ENCODE results near the gene GIMAP5. TPM values are rescaled to one million over a fixed set of nuclear protein-coding genes. Genes with fewer than 3 reads are reported as not detected.
A peak's percentile ranks its signal among the peaks of the same experiment; 100 is the strongest.
"Not testable (repeated sequence)": the region's sequence is repeated elsewhere in the genome, so short reads cannot be mapped to it uniquely, and the experiment has no call there.

The GIMAP5 gene
- polyA plus RNA-seq, 4 donors = 3.2 to 7.0 (median 3.9) TPM

DNA sequence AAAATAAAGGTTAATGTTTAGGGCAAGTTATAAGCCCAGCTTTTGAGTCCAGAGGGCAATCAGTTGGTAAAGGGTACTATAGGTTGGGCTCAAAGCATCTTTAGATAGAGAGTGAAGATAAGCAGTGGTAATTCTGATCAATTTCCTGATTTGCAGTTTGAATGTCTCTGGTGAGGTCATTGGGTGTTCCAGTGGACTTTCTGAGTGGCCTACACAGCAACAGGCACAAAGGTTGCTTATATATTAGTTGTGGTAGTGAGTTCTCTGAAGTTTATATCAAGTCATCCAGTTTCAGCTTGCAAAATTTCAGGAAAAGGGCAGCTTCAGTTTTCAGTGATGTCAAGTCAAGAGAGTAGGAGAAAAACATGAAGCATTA is 29.1 kb downstream of the GIMAP5 start:
- DNase-seq (ENCODE audit: low read depth in 4 of 4, low spot score in 3 of 4) = no peak

DNA sequence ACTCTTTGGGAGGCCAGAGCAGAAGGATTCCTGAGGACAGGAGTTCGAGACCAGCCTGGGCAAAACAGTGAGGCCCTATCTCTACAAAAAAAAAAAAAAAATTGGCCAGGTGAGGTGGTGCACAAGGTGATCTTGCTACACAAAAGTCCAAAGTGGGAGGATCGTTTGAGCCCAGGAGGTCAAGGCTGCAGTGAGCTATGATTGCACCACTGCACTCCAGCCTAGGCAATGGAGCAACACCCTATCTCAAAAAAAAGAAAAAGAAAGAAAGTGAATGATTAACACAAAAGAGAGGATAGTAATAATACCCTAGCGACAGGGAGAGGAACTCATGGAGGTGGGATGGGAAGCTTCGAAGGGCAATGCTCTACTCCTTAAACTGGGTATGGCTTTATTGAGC is 32.5 kb downstream of the GIMAP5 start:
- no peak for DNase-seq (ENCODE audit: low read depth in 4 of 4, low spot score in 3 of 4)

DNA sequence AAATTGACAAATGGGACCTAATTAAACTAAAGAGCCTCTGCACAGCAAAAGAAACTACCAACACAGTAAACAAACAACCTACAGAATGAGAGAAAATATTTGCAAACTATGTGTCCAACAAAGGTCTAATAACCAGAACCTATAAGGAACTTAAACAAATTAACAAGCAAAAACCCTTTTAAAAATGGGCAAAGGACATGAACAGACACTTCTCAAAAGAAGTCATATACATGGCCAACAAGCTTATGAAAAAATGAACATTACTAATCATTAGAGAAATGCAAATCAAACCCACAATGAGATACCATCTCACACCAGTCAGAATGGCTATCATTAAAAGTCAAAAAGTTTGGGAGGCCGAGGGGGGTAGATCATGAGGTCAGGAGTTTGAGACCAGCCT is 36.9 kb downstream of the GIMAP5 start:
- DNase-seq (ENCODE audit: low read depth in 4 of 4, low spot score in 3 of 4) = not testable (repeated sequence)

DNA sequence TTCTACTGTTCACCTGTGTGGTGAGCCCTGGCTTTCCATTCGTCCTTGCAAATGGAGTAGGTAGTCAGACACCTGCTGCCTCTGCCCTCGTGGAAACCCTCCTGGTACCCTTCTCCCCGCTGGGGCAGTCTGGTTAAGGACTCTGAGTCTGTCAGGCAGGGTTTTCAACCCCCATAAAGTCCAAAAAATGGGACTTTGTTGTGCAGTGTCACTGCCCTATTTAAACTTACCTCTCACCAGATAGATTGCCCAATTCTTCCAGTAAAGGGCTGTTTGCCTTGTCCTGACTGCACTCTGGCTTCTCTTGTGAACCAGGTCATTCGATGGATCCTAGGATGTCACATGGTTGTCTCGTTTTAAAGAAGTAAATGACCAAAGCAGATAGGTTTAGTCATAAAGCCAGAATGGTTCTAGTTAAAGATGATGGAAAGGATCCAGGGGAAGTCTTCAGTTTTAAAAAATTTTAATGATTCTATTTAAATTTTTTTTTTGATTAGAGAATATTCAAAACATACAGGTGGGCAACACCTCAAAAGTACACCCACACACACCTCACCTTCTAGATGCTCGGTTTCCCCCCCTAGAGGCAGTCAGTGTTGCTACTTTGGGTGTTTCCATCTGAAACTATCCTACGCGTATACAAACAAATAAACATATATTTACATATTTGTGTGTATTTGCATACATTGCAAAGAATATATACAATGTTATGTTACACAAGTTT is 41.0 kb downstream of the GIMAP5 start:
- no peak for DNase-seq (ENCODE audit: low read depth in 4 of 4, low spot score in 3 of 4)

GRCh38 chr7:150778738-150779301 is 41.6 kb downstream of the GIMAP5 start:
- peak in 3 of 4 donors; percentile 61 to 64 (median 61) for DNase-seq (ENCODE audit: low read depth in 4 of 4, low spot score in 3 of 4)

GRCh38 chr7:150780292-150780691 is 43.1 kb downstream of the GIMAP5 start:
- DNase-seq (ENCODE audit: low read depth in 4 of 4, low spot score in 3 of 4) = no peak

DNA sequence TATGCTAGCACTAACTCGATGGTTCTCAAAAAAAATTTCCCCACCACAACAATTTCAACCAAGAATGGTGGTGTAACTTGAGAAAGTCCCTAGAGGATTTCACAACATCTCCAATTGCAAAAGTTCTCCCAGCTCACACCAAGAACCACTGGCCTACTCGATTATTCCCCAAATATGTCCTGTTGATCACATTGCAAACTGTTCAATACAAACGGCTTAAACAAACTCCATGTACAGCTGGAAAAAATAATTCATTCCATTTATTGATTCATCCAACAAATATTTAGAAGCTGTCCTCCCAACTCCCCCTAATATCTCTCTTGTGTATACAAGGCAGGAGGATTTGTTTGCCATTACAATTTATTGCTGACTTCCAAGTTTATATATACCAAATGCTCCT is 43.9 kb downstream of the GIMAP5 start:
- no peak for DNase-seq (ENCODE audit: low read depth in 4 of 4, low spot score in 3 of 4)

DNA sequence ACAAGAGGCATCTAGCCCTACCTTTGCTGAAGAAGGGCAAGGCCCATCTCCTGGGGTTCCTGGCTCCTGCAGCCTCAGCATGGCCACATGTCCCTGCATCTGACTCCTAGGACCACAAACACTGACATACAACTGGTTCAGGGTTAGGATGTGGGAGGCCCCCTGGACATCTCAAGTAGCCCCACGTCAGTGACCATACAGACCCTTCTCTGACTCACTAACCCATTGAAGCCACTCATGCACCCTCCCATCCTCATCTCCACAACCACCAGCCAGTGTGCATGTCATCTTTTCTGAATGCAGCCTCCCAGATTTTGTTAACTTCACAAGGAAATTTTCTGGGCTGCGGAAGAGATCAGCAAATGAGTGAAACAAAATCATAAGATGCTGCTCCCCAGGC is 44.7 kb downstream of the GIMAP5 start:
- no peak for DNase-seq (ENCODE audit: low read depth in 4 of 4, low spot score in 3 of 4)

DNA sequence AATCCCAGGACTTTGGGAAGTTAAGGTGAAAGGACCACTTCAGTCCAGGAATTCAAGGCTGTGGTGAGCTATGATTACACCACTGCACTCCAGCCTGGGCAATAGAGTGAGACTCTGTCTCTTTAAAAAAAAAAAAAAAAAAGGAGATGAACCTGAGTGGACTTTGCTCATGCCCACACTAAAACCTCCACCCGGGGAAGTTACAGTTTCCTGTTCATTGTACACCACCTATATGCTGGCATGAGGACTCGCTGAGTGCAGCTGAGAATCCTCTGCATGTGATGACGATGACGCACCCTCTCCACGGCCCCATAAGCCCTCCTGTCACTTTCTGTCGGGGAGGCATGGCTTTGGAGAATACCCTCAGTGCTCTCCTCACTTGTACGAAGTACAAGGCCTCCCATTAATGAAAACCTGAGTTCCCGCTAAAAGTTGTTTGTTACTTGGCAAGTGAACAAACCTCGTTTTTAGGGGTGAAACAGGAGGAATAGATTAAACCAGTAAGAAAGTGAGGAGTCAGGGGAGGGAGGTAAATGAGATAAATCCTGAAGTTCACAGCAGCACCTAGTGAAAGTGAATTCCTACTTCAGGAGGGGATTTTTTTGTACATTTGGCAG is 47.0 kb downstream of the GIMAP5 start:
- DNase-seq (ENCODE audit: low read depth in 4 of 4, low spot score in 3 of 4) = no peak

- no peak for DNase-seq (ENCODE audit: low read depth in 4 of 4, low spot score in 3 of 4)
Observed at GRCh38 chr7:150784954-150785353, 47.7 kb downstream of the GIMAP5 start.

- DNase-seq (ENCODE audit: low read depth in 4 of 4, low spot score in 3 of 4) = no peak
Observed at GRCh38 chr7:150787321-150788281, 50.4 kb downstream of the GIMAP5 start.

DNA sequence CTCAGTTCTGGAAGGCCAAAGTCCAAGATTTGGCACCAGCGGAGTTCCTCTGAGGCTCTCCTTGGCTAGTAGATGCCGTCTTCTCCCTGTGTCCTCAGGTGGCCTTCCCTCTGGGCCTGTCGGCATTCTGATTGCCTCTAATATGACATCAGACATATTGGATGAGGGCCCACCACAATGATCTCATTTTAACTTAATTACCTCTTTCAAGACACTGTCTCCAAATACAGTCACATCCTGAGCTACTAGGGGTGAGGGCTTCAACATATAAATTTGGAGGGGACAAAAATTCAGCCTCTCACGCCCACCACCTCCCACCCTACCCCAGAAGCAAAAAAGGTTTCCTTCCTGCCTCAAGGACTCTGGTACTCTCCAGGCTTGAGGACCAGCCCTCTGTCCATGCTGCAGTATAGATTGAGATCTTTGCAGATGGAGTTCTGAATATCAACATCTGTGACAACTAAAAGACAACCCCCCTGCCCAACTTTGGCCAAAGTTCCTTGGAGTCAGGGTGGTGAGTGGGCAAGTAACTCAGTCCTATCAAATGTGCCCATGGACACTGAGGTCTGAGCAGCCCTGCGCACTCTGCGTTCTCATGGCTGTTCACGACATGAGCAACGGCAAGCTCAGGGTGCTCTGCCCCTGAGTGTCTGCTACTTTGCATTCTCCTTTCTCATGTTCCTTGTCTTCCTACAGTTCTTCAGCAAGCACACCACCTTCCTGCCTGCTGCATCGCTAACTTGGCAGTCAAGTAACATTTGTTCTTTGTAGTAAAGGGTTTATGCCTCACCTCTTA is 51.5 kb downstream of the GIMAP5 start:
- DNase-seq (ENCODE audit: low read depth in 4 of 4, low spot score in 3 of 4) = no peak

DNA sequence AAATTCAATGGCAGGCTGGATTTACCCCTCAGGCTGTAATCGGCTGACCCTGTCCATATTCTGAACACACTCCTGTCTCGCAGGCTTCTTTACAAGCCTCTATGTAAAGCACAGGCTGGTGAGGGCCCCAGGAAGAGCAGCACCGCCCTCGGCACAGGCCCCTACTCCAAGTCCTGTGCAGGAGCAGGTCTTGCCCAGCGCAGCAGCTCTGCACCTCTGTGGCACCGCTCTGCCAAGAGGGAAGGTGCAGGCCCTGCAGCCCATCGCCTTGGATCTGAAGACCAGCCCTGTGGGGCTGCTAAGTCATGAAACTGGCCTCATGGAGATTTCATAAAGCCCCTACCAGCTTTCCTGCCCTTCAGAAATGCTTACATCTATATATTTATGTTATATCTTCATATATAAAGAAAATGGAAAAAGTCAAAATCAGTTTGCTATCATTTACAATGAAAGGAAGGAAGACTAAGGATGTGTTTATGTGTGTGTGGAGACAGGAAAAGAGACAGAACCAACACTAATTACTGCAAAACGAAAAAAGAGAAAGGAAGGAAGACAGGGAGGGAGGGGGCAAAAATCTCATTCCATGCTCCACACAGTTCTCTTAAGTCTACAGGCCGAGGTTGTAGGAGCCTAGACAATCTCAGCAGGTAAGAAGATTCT is 53.3 kb downstream of the GIMAP5 start:
- no peak for DNase-seq (ENCODE audit: low read depth in 4 of 4, low spot score in 3 of 4)

DNA sequence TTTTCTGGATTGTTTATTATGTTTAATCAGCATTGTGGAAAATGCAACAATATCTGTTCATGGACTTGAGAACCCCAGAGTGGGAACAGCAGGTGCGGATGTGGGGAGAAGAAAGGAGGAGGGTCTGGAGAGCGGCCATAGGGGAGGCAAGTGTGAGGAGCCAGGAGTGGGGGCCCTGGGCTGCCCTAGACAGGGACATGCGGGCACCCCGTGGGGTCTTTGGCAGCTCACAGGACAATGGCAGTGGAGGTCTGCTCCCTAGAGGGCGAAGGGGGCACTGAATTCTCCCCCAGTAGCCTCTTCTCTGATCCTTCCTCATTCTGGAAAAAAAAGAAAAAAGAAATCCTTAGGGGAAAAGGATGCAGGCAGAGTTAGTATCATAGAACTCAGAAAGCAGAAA is 54.1 kb downstream of the GIMAP5 start:
- no peak for DNase-seq (ENCODE audit: low read depth in 4 of 4, low spot score in 3 of 4)

DNA sequence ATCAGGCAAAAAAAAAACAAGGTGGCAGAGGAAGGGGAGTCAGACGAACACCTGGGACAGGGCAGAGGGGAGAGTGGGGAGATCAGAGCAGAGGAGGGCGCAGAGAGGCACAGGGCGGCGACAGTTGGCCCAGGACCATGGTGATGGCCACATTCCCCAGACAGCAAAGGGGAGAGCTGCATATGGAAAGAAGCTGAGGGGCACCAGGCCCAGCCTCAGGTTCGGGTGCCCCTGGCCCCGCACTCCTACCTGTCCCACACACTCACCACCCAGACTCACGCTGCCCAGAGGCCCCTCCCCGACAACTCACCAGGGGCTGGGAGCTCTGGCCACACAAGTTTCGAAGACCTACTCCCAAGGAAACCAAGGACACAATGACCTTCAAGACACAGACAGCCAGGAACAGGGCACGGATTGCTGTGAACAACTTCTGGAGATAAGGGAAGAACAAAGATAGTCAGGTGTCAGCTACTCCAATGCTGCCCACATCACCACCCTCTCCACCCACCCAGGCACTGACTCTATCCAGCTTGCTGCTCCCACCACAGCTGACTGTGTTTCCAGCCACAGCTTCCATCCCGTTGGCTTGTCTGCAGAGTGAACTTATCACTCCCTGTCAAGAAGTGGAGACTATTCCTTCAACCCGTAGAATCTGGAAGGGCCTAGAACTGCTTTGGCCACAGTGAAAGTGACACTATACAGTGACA is 54.7 kb downstream of the GIMAP5 start:
- DNase-seq (ENCODE audit: low read depth in 4 of 4, low spot score in 3 of 4) = no peak
